Activated CD4-positive, alpha-beta T cell treated with anti-CD3 and anti-CD28 coated beads, Interleukin-2, amount 50 U/mL, for 24 hours (primary cell): Measurements from ENCODE around the gene STK11.

ENCODE experiments used
- DNase-seq, 2 donors: peaks; one replicate each; pipeline ENCODE4 v3.0.0-alpha.2; 2020; ENCODE audit warnings: low read depth in 1 of 2, low spot score in 1 of 2

The STK11 gene

DNA sequence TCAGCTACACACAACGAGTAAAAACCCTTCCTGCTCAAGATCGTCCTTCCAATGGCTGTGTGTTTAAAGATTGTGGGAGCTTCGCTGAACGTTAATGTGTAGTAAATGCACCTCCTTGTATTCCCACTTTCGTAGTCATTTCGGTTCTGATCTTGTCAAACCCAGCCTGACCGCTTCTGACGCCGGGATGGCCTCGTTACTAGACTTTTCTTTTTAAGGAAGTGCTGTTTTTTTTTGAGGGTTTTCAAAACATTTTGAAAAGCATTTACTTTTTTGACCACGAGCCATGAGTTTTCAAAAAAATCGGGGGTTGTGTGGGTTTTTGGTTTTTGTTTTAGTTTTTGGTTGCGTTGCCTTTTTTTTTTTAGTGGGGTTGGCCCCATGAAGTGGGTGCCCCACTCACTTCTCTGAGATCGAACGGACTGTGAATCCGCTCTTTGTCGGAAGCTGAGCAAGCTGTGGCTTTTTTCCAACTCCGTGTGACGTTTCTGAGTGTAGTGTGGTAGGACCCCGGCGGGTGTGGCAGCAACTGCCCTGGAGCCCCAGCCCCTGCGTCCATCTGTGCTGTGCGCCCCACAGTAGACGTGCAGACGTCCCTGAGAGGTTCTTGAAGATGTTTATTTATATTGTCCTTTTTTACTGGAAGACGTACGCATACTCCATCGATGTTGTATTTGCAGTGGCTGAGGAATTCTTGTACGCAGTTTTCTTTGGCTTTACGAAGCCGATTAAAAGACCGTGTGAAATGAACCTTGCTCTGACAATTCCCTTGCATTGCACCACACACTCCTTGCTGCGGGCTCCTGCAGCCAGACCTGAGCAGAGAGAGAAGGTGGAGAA, 67.1 kb downstream of the STK11 start:
- DNase-seq, result no peak

- no peak for DNase-seq
Observed at GRCh38 chr19:1273263-1274041, 67.9 kb downstream of the STK11 start.

DNA sequence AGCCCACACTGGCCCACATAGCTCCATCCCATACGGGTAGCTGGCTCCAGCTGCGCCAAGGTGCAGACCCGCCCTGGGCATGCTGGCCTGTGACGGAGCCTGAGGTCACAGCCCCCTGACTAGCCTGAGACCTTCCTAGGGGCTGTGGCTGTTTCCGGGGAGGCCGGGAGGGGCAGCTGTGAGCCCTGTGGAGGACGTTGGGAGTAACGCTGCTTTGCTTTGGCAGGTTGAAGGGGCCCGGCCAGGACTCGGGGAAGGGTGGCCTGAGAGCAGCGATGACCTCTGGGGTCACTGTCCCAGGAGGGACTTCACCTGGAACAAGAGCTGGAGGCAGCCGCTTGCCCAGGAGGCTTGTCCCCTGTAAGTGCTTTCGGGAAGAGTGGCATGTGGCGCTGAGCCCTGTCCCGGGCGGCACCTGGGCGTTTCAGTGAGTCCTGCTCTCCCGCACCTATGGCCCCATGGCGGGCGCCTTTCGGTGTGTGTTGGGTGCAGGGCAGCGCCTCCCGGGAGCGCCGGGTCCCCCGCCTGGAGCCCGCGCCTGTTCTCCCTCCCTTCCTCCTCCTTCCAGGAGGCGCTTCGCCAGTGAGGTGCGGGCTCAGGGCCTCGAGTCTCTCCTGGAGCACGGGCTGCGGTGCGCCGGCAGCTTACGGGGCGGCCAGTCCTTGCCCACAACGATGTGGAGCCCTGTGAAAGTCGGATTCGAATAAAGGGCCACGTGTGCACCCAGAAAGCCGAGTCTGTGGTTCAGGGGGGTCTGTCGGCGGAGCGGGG, 68.7 kb downstream of the STK11 start:
- no peak for DNase-seq

- no peak for DNase-seq
Observed at GRCh38 chr19:1274852-1275259, 69.3 kb downstream of the STK11 start.

GRCh38 chr19:1275260-1275975, 69.8 kb downstream of the STK11 start, which contains the start of gene FAM174C:
FAM174C (plus strand) TSS chr19:1275530; CDS start chr19:1275550, 20 bp downstream.
- peak; percentile 88 to 95 for DNase-seq

- DNase-seq, result no peak
Observed at GRCh38 chr19:1275976-1276627, 70.5 kb downstream of the STK11 start.

GRCh38 chr19:1276628-1277022, 71.0 kb downstream of the STK11 start:
- DNase-seq, result no peak

DNA sequence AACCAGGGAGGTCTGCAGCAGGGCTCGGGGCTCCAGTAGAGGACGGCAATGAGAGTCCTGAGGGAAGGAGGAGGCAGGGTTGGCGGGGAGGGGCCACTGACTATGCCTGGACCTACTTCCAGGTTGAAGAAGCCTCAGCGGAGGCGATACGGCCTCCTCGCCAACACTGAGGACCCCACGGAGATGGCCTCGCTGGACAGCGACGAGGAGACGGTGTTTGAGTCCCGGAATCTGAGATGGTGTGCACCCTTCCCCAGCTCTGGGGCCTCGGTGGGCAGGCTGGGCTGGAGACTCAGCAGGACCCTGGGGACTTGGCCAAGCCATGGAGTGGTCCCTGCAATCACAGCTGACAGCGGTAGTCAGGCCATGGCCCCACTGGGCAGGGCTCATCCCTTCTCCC, 71.5 kb downstream of the STK11 start:
- DNase-seq, result no peak
